Lower leg skin (tissue), 4 donors: Measurements from ENCODE around the gene ST8SIA3. TPM values are rescaled to one million over a fixed set of nuclear protein-coding genes. Genes with fewer than 3 reads are reported as not detected.

ENCODE experiments used
- DNase-seq, 2 donors: peaks; one replicate each; pipeline ENCODE4 v3.0.0-alpha.2; 2019; ENCODE audit warnings: low spot score in 2 of 2
- H3K4me3 ChIP-seq: fragments of 200-600 bp; sonication (generic); 2 replicates; pipeline ENCODE4 v1.5.1; 2017; ENCODE audit warnings: mild to moderate bottlenecking, low read depth; ENCODE audit not compliant: poor library complexity, severe bottlenecking
- CTCF ChIP-seq, 3 donors: fragments of 450-650 bp; IDR thresholded peaks; one replicate each; pipeline ENCODE4 v1.5.1; 2016; ENCODE audit warnings: antibody characterized with exemption in 3 of 3, mild to moderate bottlenecking in 3 of 3, moderate library complexity in 2 of 3
- POLR2A ChIP-seq, 2 donors: fragments of 450-650 bp; IDR thresholded peaks; one replicate each; pipeline ENCODE4 v1.6.1; 2016 to 2017; ENCODE audit warnings: antibody characterized with exemption in 2 of 2, mild to moderate bottlenecking in 1 of 2, moderate library complexity in 1 of 2
- WGBS, 2 donors: methylation state at CpG; one replicate each; pipeline ENCODE4 v1.1.5; 2018; 5-methylcytosine and 5-hydroxymethylcytosine counted together
- intact Hi-C: fragments of 100-400 bp; cut with DNase I; formaldehyde crosslinking; loops from one replicate; pipeline ENCODE4 v1.15.0; 2023; ENCODE audit warnings: low total_unique reads
- total RNA-seq, 4 donors: library from RNA; depleted of rRNA; stranded (reverse); fragments of >200 nt; gene quantifications; one replicate each; pipeline ENCODE4 v1.1.0, GENCODE V29; 2016

The ST8SIA3 gene
- total RNA-seq, 4 donors from 2014 or later: not detected

GRCh38 chr18:57336343-57336742 lies 16.0 kb upstream of the ST8SIA3 start:
- TF ChIP-seq POLR2A (IDR thresholded peaks at IDR 0.05) (no peak), CTCF (IDR thresholded peaks at IDR 0.05) (no peak)
- intact Hi-C loops: no loop called here
- 61 to 78% methylated on average over 2 of the region's 2 CpGs for WGBS, 2 donors
- DNase-seq: no peak
- H3K4me3 ChIP-seq: no peak overlapping the region

GRCh38 chr18:57337890-57338289 lies 14.5 kb upstream of the ST8SIA3 start:
- no peak for DNase-seq
- intact Hi-C loops: no loop called here
- 87% methylated on average over 4 of the region's 4 CpGs for WGBS, 2 donors
- H3K4me3 ChIP-seq: no peak overlapping the region
- no peak for TF ChIP-seq CTCF (IDR thresholded peaks at IDR 0.05)

GRCh38 chr18:57343833-57344232 lies 8.5 kb upstream of the ST8SIA3 start:
- intact Hi-C loops: no loop called here
- no peak for TF ChIP-seq CTCF (IDR thresholded peaks at IDR 0.05)
- TF ChIP-seq POLR2A (IDR thresholded peaks at IDR 0.05): no peak
- no peak overlapping the region for H3K4me3 ChIP-seq
- WGBS, 2 donors: 50 to 54% methylated on average over 1 of the region's 1 CpG
- no peak for DNase-seq

GRCh38 chr18:57346876-57347275 lies 5.5 kb upstream of the ST8SIA3 start:
- TF ChIP-seq POLR2A (IDR thresholded peaks at IDR 0.05): no peak
- no peak for TF ChIP-seq CTCF (IDR thresholded peaks at IDR 0.05)
- 91% methylated on average over 2 of the region's 2 CpGs for WGBS, 2 donors
- no peak overlapping the region for H3K4me3 ChIP-seq
- DNase-seq: no peak
- intact Hi-C loops: no loop called here

- no peak for DNase-seq
These were observed 4.6 kb upstream of the ST8SIA3 start for GRCh38 chr18:57347784-57348183.

More at GRCh38 chr18:57347784-57348183, 4.6 kb upstream of the ST8SIA3 start:
- no peak for TF ChIP-seq POLR2A (IDR thresholded peaks at IDR 0.05)
- no peak for TF ChIP-seq CTCF (IDR thresholded peaks at IDR 0.05)
- intact Hi-C loops: no loop called here
- H3K4me3 ChIP-seq: no peak overlapping the region
- WGBS, 2 donors: 80 to 84% methylated on average over 11 of the region's 11 CpGs
